ENCODE results near the gene INPP5A. TPM values are rescaled to one million over a fixed set of nuclear protein-coding genes. Genes with fewer than 3 reads are reported as not detected.

INPP5A gene
- total RNA-seq, 1 experiment from 2014 or later: 12.3 TPM

DNA sequence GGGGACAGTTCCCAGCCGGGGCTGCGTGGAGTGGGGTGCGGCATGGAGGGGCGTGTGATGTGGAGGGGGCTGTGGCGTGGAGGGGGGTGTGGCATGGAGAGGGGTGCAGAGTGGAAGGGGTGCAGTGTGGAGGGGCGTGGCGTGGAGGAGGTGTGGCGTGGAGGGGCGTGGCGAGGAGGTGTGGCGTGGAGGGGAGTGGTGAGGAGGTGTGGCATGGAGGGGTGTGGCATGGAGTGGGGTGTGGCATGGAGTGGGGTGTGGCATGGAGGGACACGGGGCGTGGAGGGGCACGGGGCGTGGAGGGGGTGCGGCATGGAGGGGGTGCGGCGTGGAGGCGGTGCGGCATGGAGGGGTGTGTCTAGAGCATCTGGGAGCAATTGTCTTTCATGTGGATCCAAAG, 214.8 kb downstream of the INPP5A start:
- Histone ChIP-seq H3K4me3 (replicated peaks in 1 of 2; ENCODE audit: low read depth in 1 of 2, low read length in 2 of 2) (no peak overlapping the region), H3K27ac (ENCODE audit: low read depth, low read length) (no peak overlapping the region), H3K9me2 (ENCODE audit: insufficient read depth) (no peaks in the 10 kb centered on the region), H3K79me2 (ENCODE audit: insufficient read depth, low read length) (no peaks in the 10 kb centered on the region), H3K9ac (ENCODE audit: low read length) (no peak overlapping the region), H3K9me3 (ENCODE audit: control insufficient read depth in 1 of 2, insufficient read depth in 1 of 2, low read depth in 1 of 2, low read length in 2 of 2) (no peaks in the 10 kb centered on the region), H3K4me2 (ENCODE audit: low read length) (no peak overlapping the region), H3K4me1 (ENCODE audit: control insufficient read depth in 1 of 2, insufficient read depth in 2 of 2, low read length in 2 of 2) (no peaks in the 10 kb centered on the region), H2AFZ (ENCODE audit: low read depth, low read length, poor library complexity, severe bottlenecking) (no peak overlapping the region), H3K27me3 (ENCODE audit: insufficient read depth, low read length) (no peaks in the 10 kb centered on the region), H3K36me3 (ENCODE audit: control insufficient read depth in 1 of 2, insufficient read depth in 2 of 2, low read length in 2 of 2) (no peaks in the 10 kb centered on the region), H4K20me1 (ENCODE audit: insufficient read depth) (no peaks in the 10 kb centered on the region)
- CTCF ChIA-PET: no interaction called here
- POLR2A ChIA-PET: no interaction called here
- no peak for DNase-seq (ENCODE audit: low read depth, low spot score)
- TF ChIP-seq EZH2phosphoT487 (IDR thresholded peaks at IDR 0.05; ENCODE audit: borderline replicate concordance): no peak
- TF ChIP-seq POLR2AphosphoS5 (IDR thresholded peaks at IDR 0.05; ENCODE audit: low read depth, low read length): no peak
- TF ChIP-seq YY1 (IDR thresholded peaks at IDR 0.05; ENCODE audit: extremely low read depth, insufficient replicate concordance, low read depth, low read length): no peak
- no peak for TF ChIP-seq ZFX (IDR thresholded peaks at IDR 0.05)
- TF ChIP-seq, protein P1, sequence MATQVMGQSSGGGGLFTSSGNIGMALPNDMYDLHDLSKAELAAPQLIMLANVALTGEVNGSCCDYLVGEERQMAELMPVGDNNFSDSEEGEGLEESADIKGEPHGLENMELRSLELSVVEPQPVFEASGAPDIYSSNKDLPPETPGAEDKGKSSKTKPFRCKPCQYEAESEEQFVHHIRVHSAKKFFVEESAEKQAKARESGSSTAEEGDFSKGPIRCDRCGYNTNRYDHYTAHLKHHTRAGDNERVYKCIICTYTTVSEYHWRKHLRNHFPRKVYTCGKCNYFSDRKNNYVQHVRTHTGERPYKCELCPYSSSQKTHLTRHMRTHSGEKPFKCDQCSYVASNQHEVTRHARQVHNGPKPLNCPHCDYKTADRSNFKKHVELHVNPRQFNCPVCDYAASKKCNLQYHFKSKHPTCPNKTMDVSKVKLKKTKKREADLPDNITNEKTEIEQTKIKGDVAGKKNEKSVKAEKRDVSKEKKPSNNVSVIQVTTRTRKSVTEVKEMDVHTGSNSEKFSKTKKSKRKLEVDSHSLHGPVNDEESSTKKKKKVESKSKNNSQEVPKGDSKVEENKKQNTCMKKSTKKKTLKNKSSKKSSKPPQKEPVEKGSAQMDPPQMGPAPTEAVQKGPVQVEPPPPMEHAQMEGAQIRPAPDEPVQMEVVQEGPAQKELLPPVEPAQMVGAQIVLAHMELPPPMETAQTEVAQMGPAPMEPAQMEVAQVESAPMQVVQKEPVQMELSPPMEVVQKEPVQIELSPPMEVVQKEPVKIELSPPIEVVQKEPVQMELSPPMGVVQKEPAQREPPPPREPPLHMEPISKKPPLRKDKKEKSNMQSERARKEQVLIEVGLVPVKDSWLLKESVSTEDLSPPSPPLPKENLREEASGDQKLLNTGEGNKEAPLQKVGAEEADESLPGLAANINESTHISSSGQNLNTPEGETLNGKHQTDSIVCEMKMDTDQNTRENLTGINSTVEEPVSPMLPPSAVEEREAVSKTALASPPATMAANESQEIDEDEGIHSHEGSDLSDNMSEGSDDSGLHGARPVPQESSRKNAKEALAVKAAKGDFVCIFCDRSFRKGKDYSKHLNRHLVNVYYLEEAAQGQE (IDR thresholded peaks at IDR 0.05; ENCODE audit: low read depth): no peak
- TF ChIP-seq, protein P2, sequence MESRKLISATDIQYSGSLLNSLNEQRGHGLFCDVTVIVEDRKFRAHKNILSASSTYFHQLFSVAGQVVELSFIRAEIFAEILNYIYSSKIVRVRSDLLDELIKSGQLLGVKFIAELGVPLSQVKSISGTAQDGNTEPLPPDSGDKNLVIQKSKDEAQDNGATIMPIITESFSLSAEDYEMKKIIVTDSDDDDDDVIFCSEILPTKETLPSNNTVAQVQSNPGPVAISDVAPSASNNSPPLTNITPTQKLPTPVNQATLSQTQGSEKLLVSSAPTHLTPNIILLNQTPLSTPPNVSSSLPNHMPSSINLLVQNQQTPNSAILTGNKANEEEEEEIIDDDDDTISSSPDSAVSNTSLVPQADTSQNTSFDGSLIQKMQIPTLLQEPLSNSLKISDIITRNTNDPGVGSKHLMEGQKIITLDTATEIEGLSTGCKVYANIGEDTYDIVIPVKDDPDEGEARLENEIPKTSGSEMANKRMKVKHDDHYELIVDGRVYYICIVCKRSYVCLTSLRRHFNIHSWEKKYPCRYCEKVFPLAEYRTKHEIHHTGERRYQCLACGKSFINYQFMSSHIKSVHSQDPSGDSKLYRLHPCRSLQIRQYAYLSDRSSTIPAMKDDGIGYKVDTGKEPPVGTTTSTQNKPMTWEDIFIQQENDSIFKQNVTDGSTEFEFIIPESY (IDR thresholded peaks at IDR 0.05; ENCODE audit: extremely low read depth, insufficient replicate concordance, low read length): no peak
- TF ChIP-seq RAD21 (IDR thresholded peaks at IDR 0.05; ENCODE audit: low read depth): no peak
- no peak for TF ChIP-seq SIN3A (IDR thresholded peaks at IDR 0.05; ENCODE audit: low read depth)
- TF ChIP-seq, protein P3, sequence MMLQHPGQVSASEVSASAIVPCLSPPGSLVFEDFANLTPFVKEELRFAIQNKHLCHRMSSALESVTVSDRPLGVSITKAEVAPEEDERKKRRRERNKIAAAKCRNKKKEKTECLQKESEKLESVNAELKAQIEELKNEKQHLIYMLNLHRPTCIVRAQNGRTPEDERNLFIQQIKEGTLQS (IDR thresholded peaks at IDR 0.05): no peak
- TF ChIP-seq CBX3 (IDR thresholded peaks at IDR 0.05; ENCODE audit: low read depth): no peak
- TF ChIP-seq ZNF274 (IDR thresholded peaks at IDR 0.05; ENCODE audit: low read depth, low read length): no peak
- ATAC-seq: peak; percentile 65; the same call in 1 of the 2 replicates
- RAD21 ChIA-PET (ENCODE audit: low non-redundant PET in 1 of 2, low total read pairs in 2 of 2, uncharacterized antibody in 2 of 2, unreplicated experiment in 2 of 2): no interaction called here
- no TSS peak for BruUV-seq (replicated peaks)
- intact Hi-C loops (cut with micrococcal nuclease): no loop called here
